HG03354 (cell line): ENCODE measurements around the gene VTI1A.
A peak's percentile ranks its signal among the peaks of the same experiment; 100 is the strongest.
"Not testable (repeated sequence)": the region's sequence is repeated elsewhere in the genome, so short reads cannot be mapped to it uniquely, and the experiment has no call there.

Source experiments
- ATAC-seq: cut with Tn5 transposase; IDR thresholded peaks from one replicate; pipeline ENCODE4 v1.9.1; 2021; ENCODE audit warnings: mild to moderate bottlenecking; ENCODE audit not compliant: unreplicated experiment, poor library complexity, severe bottlenecking

The VTI1A gene

GRCh38 chr10:112533916-112534315 lies 86.9 kb downstream of the VTI1A start:
- no peak for ATAC-seq

- ATAC-seq = peak; percentile 58
Measured at GRCh38 chr10:112535531-112535951, 88.5 kb downstream of the VTI1A start.

GRCh38 chr10:112536663-112537062 lies 89.6 kb downstream of the VTI1A start:
- ATAC-seq = no peak

- ATAC-seq = no peak
Measured at GRCh38 chr10:112538168-112538567, 91.2 kb downstream of the VTI1A start.

- no peak for ATAC-seq
Measured at GRCh38 chr10:112539340-112539739, 92.3 kb downstream of the VTI1A start.

- ATAC-seq = not testable (repeated sequence)
Measured at GRCh38 chr10:112542823-112543222, 95.8 kb downstream of the VTI1A start.

- no peak for ATAC-seq
Measured at GRCh38 chr10:112546474-112546873, 99.5 kb downstream of the VTI1A start.

- no peak for ATAC-seq
Measured at GRCh38 chr10:112548535-112549276, 101.7 kb downstream of the VTI1A start.

- ATAC-seq = no peak
Measured at GRCh38 chr10:112552593-112553110, 105.6 kb downstream of the VTI1A start.

GRCh38 chr10:112553315-112553714 lies 106.3 kb downstream of the VTI1A start:
- ATAC-seq = no peak

GRCh38 chr10:112554263-112554662 lies 107.2 kb downstream of the VTI1A start:
- no peak for ATAC-seq

GRCh38 chr10:112557197-112557596 lies 110.2 kb downstream of the VTI1A start:
- ATAC-seq = no peak

GRCh38 chr10:112558476-112559142 lies 111.6 kb downstream of the VTI1A start:
- no peak for ATAC-seq

- ATAC-seq = no peak
Measured at GRCh38 chr10:112559349-112559748, 112.3 kb downstream of the VTI1A start.

- no peak for ATAC-seq
Measured at GRCh38 chr10:112562122-112562521, 115.1 kb downstream of the VTI1A start.

GRCh38 chr10:112562809-112563663 lies 116.0 kb downstream of the VTI1A start:
- ATAC-seq = no peak

GRCh38 chr10:112564337-112564736 lies 117.3 kb downstream of the VTI1A start:
- ATAC-seq = no peak

- ATAC-seq = peak; percentile 62
Measured at GRCh38 chr10:112565434-112566053, 118.5 kb downstream of the VTI1A start.

GRCh38 chr10:112570585-112570984 lies 123.6 kb downstream of the VTI1A start:
- ATAC-seq = no peak

- ATAC-seq = no peak
Measured at GRCh38 chr10:112579578-112579977, 132.6 kb downstream of the VTI1A start.
